GM12878 (cell line): ENCODE measurements around the gene NHSL2. TPM values are rescaled to one million over a fixed set of nuclear protein-coding genes. Genes with fewer than 3 reads are reported as not detected.

Experiments
- ATAC-seq: fragments of 200-7000 bp; cut with Tn5 transposase; 3 replicates; pipeline ENCODE4 v1.9.1; 2020; ENCODE audit warnings: mild to moderate bottlenecking, moderate library complexity
- BruUV-seq: library from RNA; stranded (reverse); fragments of 400-500 nt; replicated peaks from 2 replicates; lab custom pipeline; 2021; lab: Mats Ljungman, UMichigan
- CTCF ChIA-PET: fragments of 300-600 bp; sonication (Branson Sonifier 250); formaldehyde crosslinking; extraction: SDS; loops from one replicate; lab custom pipeline; 2021; ENCODE audit warnings: inconsistent platforms; lab: Yijun Ruan, JAX
- POLR2A ChIA-PET: fragments of 350-600 bp; formaldehyde crosslinking; extraction: SDS; loops from one replicate; lab custom pipeline; 2021; ENCODE audit warnings: inconsistent platforms; lab: Charles Lee
- RAD21 ChIA-PET: fragments of 300-600 bp; sonication (Branson Sonifier 250); formaldehyde crosslinking; loops from one replicate; lab custom pipeline; 2023; ENCODE audit warnings: antibody characterized with exemption; ENCODE audit not compliant: unreplicated experiment; lab: Charles Lee
- SMC1A ChIA-PET: fragments of 300-600 bp; sonication (Branson Sonifier 250); formaldehyde crosslinking; loops from one replicate; lab custom pipeline; 2023; ENCODE audit not compliant: unreplicated experiment, uncharacterized antibody; lab: Charles Lee
- DNase-seq: peaks from one replicate; pipeline ENCODE4 v3.0.0-alpha.2; 2011; ENCODE audit warnings: low read depth, low spot score
- FAIRE-seq: peaks from 3 replicates; lab custom pipeline; 2011; peaks lifted over from hg19 to GRCh38; lab: Jason Lieb, UNC
- H2AFZ ChIP-seq: 2 replicates; pipeline ENCODE4 v1.6.0; 2011; ENCODE audit warnings: low read depth, low read length, control low read depth; ENCODE audit not compliant: control insufficient read depth
- H3K27ac ChIP-seq: 2 replicates; pipeline ENCODE4 v1.5.1; 2011; ENCODE audit warnings: control low read depth; ENCODE audit not compliant: control insufficient read depth, insufficient read depth
- H3K27me3 ChIP-seq, 2 experiments: replicated peaks in 1 of 2; 2 replicates each; pipeline versions ENCODE4 v1.6.0 to v1.6.1; 2011; ENCODE audit warnings: low read length in 1 of 2; ENCODE audit not compliant: control insufficient read depth in 2 of 2, insufficient read depth in 2 of 2
- H3K36me3 ChIP-seq, 2 experiments: 2 replicates each; pipeline ENCODE4 v1.5.1; 2011; ENCODE audit warnings: low read length in 1 of 2; ENCODE audit not compliant: control insufficient read depth in 2 of 2, insufficient read depth in 2 of 2
- H3K4me1 ChIP-seq: 2 replicates; pipeline ENCODE4 v1.6.1; 2011; ENCODE audit warnings: mild to moderate bottlenecking, low read length, moderate library complexity, mixed read lengths; ENCODE audit not compliant: control insufficient read depth, insufficient read depth
- H3K4me2 ChIP-seq: 2 replicates; pipeline ENCODE4 v1.6.0; 2011; ENCODE audit warnings: control low read depth; ENCODE audit not compliant: control insufficient read depth, insufficient read depth
- H3K4me3 ChIP-seq: fragments of 200-600 bp; sonication (generic); 2 replicates; pipeline ENCODE4 v1.5.1; 2016
- H3K79me2 ChIP-seq: 2 replicates; pipeline ENCODE4 v1.6.0; 2011; ENCODE audit warnings: low read length; ENCODE audit not compliant: control insufficient read depth, insufficient read depth
- H3K9ac ChIP-seq: 2 replicates; pipeline ENCODE4 v1.8.0; 2011; ENCODE audit warnings: low read length, control low read depth, mixed read lengths; ENCODE audit not compliant: control insufficient read depth, insufficient read depth
- H3K9me3 ChIP-seq: replicated peaks from 3 replicates; pipeline ENCODE4 v1.5.1; 2011; ENCODE audit warnings: mild to moderate bottlenecking, low read length; ENCODE audit not compliant: control insufficient read depth, insufficient read depth
- H4K20me1 ChIP-seq: 2 replicates; pipeline ENCODE4 v1.6.0; 2011; ENCODE audit not compliant: control insufficient read depth, insufficient read depth
- BRCA1 ChIP-seq: IDR thresholded peaks from 2 replicates; pipeline ENCODE4 v1.6.1; 2011; ENCODE audit warnings: low read depth, low read length, improper control_type of control experiment
- CREM ChIP-seq: IDR thresholded peaks from 2 replicates; pipeline ENCODE4 v1.6.1; 2014; ENCODE audit warnings: antibody characterized with exemption, low read depth
- IKZF1 ChIP-seq: fragments of 450-650 bp; conservative IDR thresholded peaks from 2 replicates; pipeline ENCODE4 v1.6.1; 2017; ENCODE audit warnings: antibody characterized with exemption, mild to moderate bottlenecking
- RAD21 ChIP-seq: IDR thresholded peaks from 2 replicates; pipeline ENCODE4 v1.6.1; 2011; ENCODE audit warnings: mild to moderate bottlenecking, low read depth, low read length, moderate library complexity; ENCODE audit not compliant: insufficient read depth
- SMC3 ChIP-seq: IDR thresholded peaks from 2 replicates; pipeline ENCODE4 v1.6.1; 2011; ENCODE audit warnings: low read length, improper control_type of control experiment, borderline replicate concordance
- ZBED1 ChIP-seq: IDR thresholded peaks from 2 replicates; pipeline ENCODE4 v1.6.1; 2016; ENCODE audit warnings: borderline replicate concordance
- ZNF207 ChIP-seq: fragments of 450-650 bp; IDR thresholded peaks from 2 replicates; pipeline ENCODE4 v1.6.1; 2014; ENCODE audit warnings: antibody characterized with exemption, mild to moderate bottlenecking, borderline replicate concordance
- WGBS: methylation state at CpG from one replicate; pipeline ENCODE4 v1.1.6; 2016; ENCODE audit warnings: low lambda C conversion rate; ENCODE audit not compliant: insufficient replicate concordance, insufficient coverage; ENCODE audit errors: missing lambda C conversion rate; 5-methylcytosine and 5-hydroxymethylcytosine counted together
- in situ Hi-C: fragments of 300-500 bp; cut with MboI; formaldehyde crosslinking; loops from 9 replicates; pipeline ENCODE4 v1.14.3; 2018; ENCODE audit warnings: mixed read lengths
- intact Hi-C: fragments of 100-400 bp; cut with micrococcal nuclease; formaldehyde crosslinking; loops from one replicate; pipeline ENCODE4 v1.14.2; 2022; ENCODE audit not compliant: unreplicated experiment
- polyA plus RNA-seq, 11 experiments: library from polyadenylated mRNA; depleted of rRNA in 4 of 11; unstranded in 6 of 11; stranded (reverse) in 5 of 11; fragments of >200 nt; fragmentation: Nextera tagmentation in 4 of 11; fragmentation: Illumina TruSeq in 1 of 11; extraction: Ambion mirVana in 4 of 11; extraction: Trizol in 1 of 11; gene quantifications; 1 replicate in 1 of 11; 2 replicates in 10 of 11; pipeline versions ENCODE4 v1.2.1 to v1.2.3, GENCODE V29; 2011 to 2016; ENCODE audit warnings: inconsistent platforms in 2 of 11, missing spikeins in 2 of 11, low read depth in 1 of 11
- total RNA-seq, 4 experiments: library from RNA; depleted of rRNA in 3 of 4; stranded (reverse); fragments of >200 nt in 3 of 4; fragmentation: Illumina TruSeq in 1 of 4; extraction: Trizol in 1 of 4; gene quantifications; 2 replicates each; pipeline versions ENCODE4 v1.2.1 to v1.2.3, GENCODE V29; 2013 to 2021
- TF ChIP-seq, protein P1 (sequence below), 3 experiments: IDR thresholded peaks in 2 of 3; conservative IDR thresholded peaks in 1 of 3; 2 replicates each; pipeline ENCODE4 v1.5.1; 2011; ENCODE audit warnings: low read depth in 3 of 3, low read length in 3 of 3, mild to moderate bottlenecking in 3 of 3, control low read depth in 2 of 3, moderate library complexity in 2 of 3, inconsistent platforms in 1 of 3, mixed read lengths in 1 of 3; ENCODE audit not compliant: control insufficient read depth in 2 of 3, insufficient read depth in 1 of 3; ENCODE audit errors: extremely low read depth in 1 of 3
- TF ChIP-seq, protein P2 (sequence below): fragments of 450-650 bp; formaldehyde crosslinking; IDR thresholded peaks from 2 replicates; pipeline ENCODE4 v1.4.0; 2022; ENCODE audit warnings: mild to moderate bottlenecking, moderate library complexity

The NHSL2 gene
- total and polyA plus RNA-seq, 10 of the 15 experiments (the other 5 are each of a cell fraction or from before 2014, with no cell fraction given): 0.05 to 0.53 (median 0.07) TPM; not detected in 2

- Histone ChIP-seq H3K27ac (no peak overlapping the region), H3K4me1 (no peaks in the 10 kb centered on the region), H3K36me3 (no peaks in the 10 kb centered on the region), H3K9me3 (no peaks in the 10 kb centered on the region), H3K9ac (no peak overlapping the region), H3K27me3 (no peaks in the 10 kb centered on the region; a peak in 2 of 4 replicates), H3K4me2 (no peak overlapping the region), H3K4me3 (no peak overlapping the region), H4K20me1 (no peaks in the 10 kb centered on the region), H3K79me2 (no peaks in the 10 kb centered on the region), H2AFZ (no peak overlapping the region)
- in situ Hi-C loops: loop anchor here (5.0 kb wide), 1 partner anchor 128 kb away; no protein-coding TSS in a partner anchor
- BruUV-seq: no TSS peak
- ChIA-PET POLR2A (no interaction called here), RAD21 (interaction anchor here (0.6 to 1.3 kb wide), 3 partner anchors 111 to 128 kb away, joined by 3 to 4 read pairs (median 4); no protein-coding TSS in a partner anchor), CTCF (interaction anchor here (1.0 to 4.2 kb wide), 9 partner anchors 11 to 391 kb away, joined by 3 to 43 read pairs (median 4); partner anchors contain the start of gene RTL5), SMC1A (interaction anchor here (0.8 to 1.5 kb wide), 4 partner anchors 18 to 329 kb away, joined by 3 to 4 read pairs (median 4); no protein-coding TSS in a partner anchor)
- TF ChIP-seq, protein P1, sequence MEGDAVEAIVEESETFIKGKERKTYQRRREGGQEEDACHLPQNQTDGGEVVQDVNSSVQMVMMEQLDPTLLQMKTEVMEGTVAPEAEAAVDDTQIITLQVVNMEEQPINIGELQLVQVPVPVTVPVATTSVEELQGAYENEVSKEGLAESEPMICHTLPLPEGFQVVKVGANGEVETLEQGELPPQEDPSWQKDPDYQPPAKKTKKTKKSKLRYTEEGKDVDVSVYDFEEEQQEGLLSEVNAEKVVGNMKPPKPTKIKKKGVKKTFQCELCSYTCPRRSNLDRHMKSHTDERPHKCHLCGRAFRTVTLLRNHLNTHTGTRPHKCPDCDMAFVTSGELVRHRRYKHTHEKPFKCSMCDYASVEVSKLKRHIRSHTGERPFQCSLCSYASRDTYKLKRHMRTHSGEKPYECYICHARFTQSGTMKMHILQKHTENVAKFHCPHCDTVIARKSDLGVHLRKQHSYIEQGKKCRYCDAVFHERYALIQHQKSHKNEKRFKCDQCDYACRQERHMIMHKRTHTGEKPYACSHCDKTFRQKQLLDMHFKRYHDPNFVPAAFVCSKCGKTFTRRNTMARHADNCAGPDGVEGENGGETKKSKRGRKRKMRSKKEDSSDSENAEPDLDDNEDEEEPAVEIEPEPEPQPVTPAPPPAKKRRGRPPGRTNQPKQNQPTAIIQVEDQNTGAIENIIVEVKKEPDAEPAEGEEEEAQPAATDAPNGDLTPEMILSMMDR (IDR thresholded peaks at IDR 0.05 in 2 of 3, conservative IDR thresholded peaks at IDR 0.05 in 1 of 3; ENCODE audit: control insufficient read depth in 2 of 3, extremely low read depth in 1 of 3, insufficient read depth in 1 of 3, low read depth in 3 of 3, low read length in 3 of 3): peak; percentile 55 to 76 (median 65); a peak in 5 of 6 replicates
- TF ChIP-seq ZBED1: no peak
- TF ChIP-seq IKZF1: no peak
- peak; percentile 54; the same call in 1 of the 2 replicates for TF ChIP-seq SMC3
- TF ChIP-seq, protein P2, sequence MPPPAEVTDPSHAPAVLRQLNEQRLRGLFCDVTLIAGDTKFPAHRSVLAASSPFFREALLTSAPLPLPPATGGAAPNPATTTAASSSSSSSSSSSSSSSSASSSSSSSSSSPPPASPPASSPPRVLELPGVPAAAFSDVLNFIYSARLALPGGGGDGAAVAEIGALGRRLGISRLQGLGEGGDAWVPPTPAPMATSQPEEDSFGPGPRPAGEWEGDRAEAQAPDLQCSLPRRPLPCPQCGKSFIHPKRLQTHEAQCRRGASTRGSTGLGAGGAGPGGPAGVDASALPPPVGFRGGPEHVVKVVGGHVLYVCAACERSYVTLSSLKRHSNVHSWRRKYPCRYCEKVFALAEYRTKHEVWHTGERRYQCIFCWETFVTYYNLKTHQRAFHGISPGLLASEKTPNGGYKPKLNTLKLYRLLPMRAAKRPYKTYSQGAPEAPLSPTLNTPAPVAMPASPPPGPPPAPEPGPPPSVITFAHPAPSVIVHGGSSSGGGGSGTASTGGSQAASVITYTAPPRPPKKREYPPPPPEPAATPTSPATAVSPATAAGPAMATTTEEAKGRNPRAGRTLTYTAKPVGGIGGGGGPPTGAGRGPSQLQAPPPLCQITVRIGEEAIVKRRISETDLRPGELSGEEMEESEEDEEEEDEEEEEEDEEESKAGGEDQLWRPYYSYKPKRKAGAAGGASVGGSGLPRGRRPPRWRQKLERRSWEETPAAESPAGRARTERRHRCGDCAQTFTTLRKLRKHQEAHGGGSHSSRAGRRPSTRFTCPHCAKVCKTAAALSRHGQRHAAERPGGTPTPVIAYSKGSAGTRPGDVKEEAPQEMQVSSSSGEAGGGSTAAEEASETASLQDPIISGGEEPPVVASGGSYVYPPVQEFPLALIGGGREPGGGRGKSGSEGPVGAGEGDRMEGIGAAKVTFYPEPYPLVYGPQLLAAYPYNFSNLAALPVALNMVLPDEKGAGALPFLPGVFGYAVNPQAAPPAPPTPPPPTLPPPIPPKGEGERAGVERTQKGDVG (CRISPR knock-in tag): no peak
- TF ChIP-seq BRCA1: no peak
- no peak for TF ChIP-seq CREM
- TF ChIP-seq ZNF207: no peak
- peak; percentile 65 for TF ChIP-seq RAD21
- FAIRE-seq (peak; percentile 61), DNase-seq (no peak), ATAC-seq (peak; percentile 95)
- 0% methylated on average over 6 of the region's 6 CpGs for WGBS
- intact Hi-C loops: loop anchor here (1.0 kb wide), 1 partner anchor 127 kb away; no protein-coding TSS in a partner anchor
These were observed 88.3 kb downstream of the NHSL2 start for GRCh38 chrX:71998836-71999509.
